GM12801 (cell line): Measurements from ENCODE around the gene ZNF8.

Experiments
- CTCF ChIP-seq: IDR thresholded peaks from one replicate; pipeline ENCODE4 v1.5.1; 2011; ENCODE audit warnings: control low read depth; ENCODE audit not compliant: insufficient read length; ENCODE audit errors: extremely low read depth

The ZNF8 gene

GRCh38 chr19:58315580-58315979 lies 36.8 kb downstream of the ZNF8 start:
- no peak for TF ChIP-seq CTCF

- no peak for TF ChIP-seq CTCF
Measured at GRCh38 chr19:58317476-58318072, 38.8 kb downstream of the ZNF8 start.

GRCh38 chr19:58318297-58318696 lies 39.5 kb downstream of the ZNF8 start:
- no peak for TF ChIP-seq CTCF

GRCh38 chr19:58319241-58319640 lies 40.5 kb downstream of the ZNF8 start:
- no peak for TF ChIP-seq CTCF

- TF ChIP-seq CTCF, result no peak
Measured at GRCh38 chr19:58325311-58326022, 46.7 kb downstream of the ZNF8 start.

- TF ChIP-seq CTCF, result no peak
Measured at GRCh38 chr19:58326501-58326913, 47.8 kb downstream of the ZNF8 start.

- TF ChIP-seq CTCF, result no peak
Measured at GRCh38 chr19:58326914-58327726, 48.4 kb downstream of the ZNF8 start, which contains the start of gene ZSCAN22. Gene ZSCAN22 (plus strand): TSS chr19:58326994. CDS start chr19:58334803, 7,809 bp downstream.
